Caco-2 (cell line): Measurements from ENCODE around the gene ATP6AP2. TPM values are rescaled to one million over a fixed set of nuclear protein-coding genes. Genes with fewer than 3 reads are reported as not detected.
"Not testable (repeated sequence)": the region's sequence is repeated elsewhere in the genome, so short reads cannot be mapped to it uniquely, and the experiment has no call there.

Experiments used
- BruUV-seq: library from RNA; stranded (reverse); fragments of 400-500 nt; replicated peaks from 2 replicates; lab custom pipeline; 2021; lab: Mats Ljungman, UMichigan
- CTCF ChIA-PET: fragments of 300-600 bp; sonication (Branson Sonifier 250); formaldehyde crosslinking; loops from one replicate; lab custom pipeline; 2022; ENCODE audit warnings: antibody characterized with exemption; lab: Charles Lee
- POLR2A ChIA-PET: fragments of 300-600 bp; sonication (Branson Sonifier 250); formaldehyde crosslinking; loops from one replicate; lab custom pipeline; 2022; ENCODE audit warnings: antibody characterized with exemption; lab: Charles Lee
- DNase-seq, 2 experiments: peaks; one replicate each; pipeline versions ENCODE4 v3.0.0 to v3.0.0-alpha.2; 2020 to 2022
- H3K27me3 ChIP-seq: replicated peaks from 2 replicates; pipeline ENCODE4 v1.6.0; 2011; ENCODE audit warnings: low read length; ENCODE audit not compliant: control insufficient read depth, insufficient read depth
- H3K36me3 ChIP-seq: 2 replicates; pipeline ENCODE4 v1.5.1; 2011; ENCODE audit warnings: low read length; ENCODE audit not compliant: control insufficient read depth, insufficient read depth
- H3K4me1 ChIP-seq: fragments of 250-450 bp; sonication (Bioruptor Pico); 2 replicates; pipeline ENCODE4 v1.5.1; 2020; ENCODE audit warnings: mild to moderate bottlenecking
- H3K4me3 ChIP-seq: 2 replicates; pipeline ENCODE4 v1.5.1; 2011; ENCODE audit warnings: low read depth, mild to moderate bottlenecking, control low read depth, low read length
- H3K9me3 ChIP-seq: fragments of 250-450 bp; sonication (Bioruptor Pico); 2 replicates; pipeline ENCODE4 v1.5.1; 2020; ENCODE audit warnings: mild to moderate bottlenecking, moderate library complexity
- H3K27ac Mint-ChIP-seq: one replicate; pipeline ENCODE4 v1.8.0; 2022; ENCODE audit warnings: mixed read lengths; ENCODE audit not compliant: unreplicated experiment
- H3K27me3 Mint-ChIP-seq: one replicate; pipeline ENCODE4 v1.8.0; 2022; ENCODE audit warnings: mixed read lengths; ENCODE audit not compliant: insufficient read depth, unreplicated experiment
- H3K36me3 Mint-ChIP-seq: one replicate; pipeline ENCODE4 v1.8.0; 2022; ENCODE audit warnings: mild to moderate bottlenecking, mixed read lengths; ENCODE audit not compliant: insufficient read depth, unreplicated experiment
- H3K4me1 Mint-ChIP-seq: one replicate; pipeline ENCODE4 v1.8.0; 2022; ENCODE audit warnings: low read depth, mixed read lengths; ENCODE audit not compliant: unreplicated experiment
- H3K4me3 Mint-ChIP-seq: one replicate; pipeline ENCODE4 v1.8.0; 2022; ENCODE audit warnings: mild to moderate bottlenecking, moderate library complexity, mixed read lengths; ENCODE audit not compliant: unreplicated experiment
- H3K9me3 Mint-ChIP-seq: one replicate; pipeline ENCODE4 v1.8.0; 2022; ENCODE audit warnings: mixed read lengths; ENCODE audit not compliant: unreplicated experiment
- intact Hi-C: fragments of 100-400 bp; cut with micrococcal nuclease; formaldehyde crosslinking; loops from one replicate; pipeline ENCODE4 v1.10.0; 2022; ENCODE audit not compliant: unreplicated experiment
- total RNA-seq: library from RNA; stranded (reverse); gene quantifications from 2 replicates; pipeline ENCODE4 v1.2.3, GENCODE V29; 2022
- TF ChIP-seq, protein P1 (sequence below), 2 experiments: fragments of 200-600 bp in 1 of 2; IDR thresholded peaks; 1 replicate in 1 of 2; 2 replicates in 1 of 2; pipeline versions ENCODE4 v1.5.1 to v1.8.0; 2011 to 2022; ENCODE audit warnings: antibody characterized with exemption in 1 of 2, control low read depth in 1 of 2, inconsistent platforms in 1 of 2, low read depth in 1 of 2, low read length in 1 of 2, mild to moderate bottlenecking in 1 of 2, moderate library complexity in 1 of 2; ENCODE audit not compliant: insufficient read depth in 1 of 2, severe bottlenecking in 1 of 2, unreplicated experiment in 1 of 2

The ATP6AP2 gene
- total RNA-seq, 1 experiment from 2014 or later = 90.0 TPM

DNA sequence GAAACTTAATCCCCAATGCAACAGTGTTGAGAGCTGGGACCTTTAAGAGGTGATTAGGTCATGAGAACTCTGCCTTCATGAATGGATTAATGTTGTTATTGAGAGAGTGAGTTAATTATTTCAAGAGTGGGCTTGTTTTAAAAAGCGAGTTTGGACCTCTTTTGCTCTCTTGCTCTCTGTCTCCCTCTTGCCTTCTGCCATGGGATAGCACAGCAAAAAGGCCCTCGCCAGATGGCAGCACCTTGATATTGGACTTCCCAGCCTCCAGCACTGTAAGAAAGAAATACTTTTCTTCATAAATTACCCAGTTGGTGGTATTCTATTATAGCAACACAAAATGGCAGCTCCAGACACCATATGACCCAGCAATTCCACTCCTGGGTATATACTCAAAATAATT is 7.0 kb upstream of the ATP6AP2 start:
- H3K27ac Mint-ChIP-seq = no peak overlapping the region

DNA sequence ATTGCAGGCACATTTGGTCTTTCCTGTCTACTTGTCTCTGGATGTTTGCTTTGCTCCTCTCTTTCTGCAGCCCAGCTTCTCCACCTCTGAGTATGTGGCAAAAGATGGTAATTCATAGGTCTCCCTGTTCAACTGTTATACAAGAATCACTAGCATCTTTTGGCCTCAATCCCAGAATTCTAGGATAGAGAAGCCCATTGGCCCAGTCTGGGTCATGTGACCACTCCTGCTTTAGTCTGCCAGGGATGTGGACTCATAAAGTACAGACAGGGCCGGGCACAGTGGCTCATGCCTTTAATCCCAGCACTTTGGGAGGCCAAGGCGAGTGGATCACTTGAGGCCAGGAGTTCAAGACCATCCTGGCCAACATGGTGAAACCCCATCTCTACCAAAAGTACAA is 5.4 kb upstream of the ATP6AP2 start:
- H3K27ac Mint-ChIP-seq, H3K4me1 Mint-ChIP-seq, H3K9me3 ChIP-seq, H3K27me3 ChIP-seq, H3K4me1 ChIP-seq, intact Hi-C loops, H3K9me3 Mint-ChIP-seq, H3K4me3 ChIP-seq, H3K4me3 Mint-ChIP-seq, BruUV-seq, H3K36me3 ChIP-seq, DNase-seq, H3K27me3 Mint-ChIP-seq, H3K36me3 Mint-ChIP-seq: not testable (repeated sequence)
- CTCF ChIA-PET = interaction anchor here (0.6 kb wide), 1 partner anchor 628 kb away, joined by 5 read pairs; no protein-coding TSS in a partner anchor
- POLR2A ChIA-PET = interaction anchor here (0.6 kb wide), 1 partner anchor 426 kb away, joined by 6 read pairs; no protein-coding TSS in a partner anchor

More for the DNA sequence above, 7.0 kb upstream of the ATP6AP2 start:
- H3K4me1 Mint-ChIP-seq = no peaks in the 10 kb centered on the region
- Histone ChIP-seq H3K27me3 (no peaks in the 10 kb centered on the region), H3K9me3 (no peaks in the 10 kb centered on the region), H3K4me1 (no peaks in the 10 kb centered on the region), H3K4me3 (no peak overlapping the region), H3K36me3 (no peaks in the 10 kb centered on the region)
- intact Hi-C loops = no loop called here
- no peaks in the 10 kb centered on the region for H3K9me3 Mint-ChIP-seq
- no peak overlapping the region for H3K4me3 Mint-ChIP-seq
- TF ChIP-seq, protein P1, sequence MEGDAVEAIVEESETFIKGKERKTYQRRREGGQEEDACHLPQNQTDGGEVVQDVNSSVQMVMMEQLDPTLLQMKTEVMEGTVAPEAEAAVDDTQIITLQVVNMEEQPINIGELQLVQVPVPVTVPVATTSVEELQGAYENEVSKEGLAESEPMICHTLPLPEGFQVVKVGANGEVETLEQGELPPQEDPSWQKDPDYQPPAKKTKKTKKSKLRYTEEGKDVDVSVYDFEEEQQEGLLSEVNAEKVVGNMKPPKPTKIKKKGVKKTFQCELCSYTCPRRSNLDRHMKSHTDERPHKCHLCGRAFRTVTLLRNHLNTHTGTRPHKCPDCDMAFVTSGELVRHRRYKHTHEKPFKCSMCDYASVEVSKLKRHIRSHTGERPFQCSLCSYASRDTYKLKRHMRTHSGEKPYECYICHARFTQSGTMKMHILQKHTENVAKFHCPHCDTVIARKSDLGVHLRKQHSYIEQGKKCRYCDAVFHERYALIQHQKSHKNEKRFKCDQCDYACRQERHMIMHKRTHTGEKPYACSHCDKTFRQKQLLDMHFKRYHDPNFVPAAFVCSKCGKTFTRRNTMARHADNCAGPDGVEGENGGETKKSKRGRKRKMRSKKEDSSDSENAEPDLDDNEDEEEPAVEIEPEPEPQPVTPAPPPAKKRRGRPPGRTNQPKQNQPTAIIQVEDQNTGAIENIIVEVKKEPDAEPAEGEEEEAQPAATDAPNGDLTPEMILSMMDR (IDR thresholded peaks at IDR 0.05; ENCODE audit: insufficient read depth in 1 of 2, low read depth in 1 of 2, low read length in 1 of 2, severe bottlenecking in 1 of 2, unreplicated experiment in 1 of 2) = peak; percentile 25 to 71
- peak in 1 of 2 experiments; percentile 30 for DNase-seq
- no peaks in the 10 kb centered on the region for H3K27me3 Mint-ChIP-seq
- H3K36me3 Mint-ChIP-seq = no peaks in the 10 kb centered on the region
- POLR2A ChIA-PET = no interaction called here
- CTCF ChIA-PET = interaction anchor here (0.5 kb wide), 1 partner anchor 543 kb away, joined by 4 read pairs; no protein-coding TSS in a partner anchor
- BruUV-seq = no TSS peak

DNA sequence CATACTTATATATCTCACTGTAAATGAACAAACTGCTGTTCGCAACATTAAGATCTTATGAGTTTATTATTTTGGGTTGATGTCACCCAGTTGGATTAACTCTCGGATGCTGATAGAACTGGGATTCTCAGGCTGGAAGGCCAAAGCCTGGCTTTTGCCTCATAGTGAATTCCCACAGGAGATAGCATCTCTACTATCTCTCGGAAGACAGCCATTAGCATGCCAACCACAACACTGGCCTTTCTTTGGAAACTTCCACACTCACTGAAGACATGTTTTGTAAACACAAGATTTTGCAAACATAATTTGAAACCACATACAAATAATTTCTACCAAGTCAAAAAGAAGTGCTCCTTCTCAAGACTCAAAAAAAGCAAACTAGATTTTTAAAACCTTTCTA is 4.5 kb upstream of the ATP6AP2 start:
- no peak for DNase-seq
- Mint-ChIP-seq H3K27ac (no peak overlapping the region), H3K9me3 (no peaks in the 10 kb centered on the region), H3K4me3 (no peak overlapping the region), H3K27me3 (no peaks in the 10 kb centered on the region), H3K36me3 (peaks cover 7% of the 10 kb centered on the region), H3K4me1 (no peaks in the 10 kb centered on the region)
- no peaks in the 10 kb centered on the region for H3K27me3 ChIP-seq
- intact Hi-C loops = no loop called here
- no TSS peak for BruUV-seq
- H3K9me3 ChIP-seq = no peaks in the 10 kb centered on the region
- CTCF ChIA-PET = interaction anchor here (0.6 kb wide), 1 partner anchor 85 kb away, joined by 6 read pairs; no protein-coding TSS in a partner anchor
- POLR2A ChIA-PET = no interaction called here
- no peak overlapping the region for H3K4me3 ChIP-seq
- no peaks in the 10 kb centered on the region for H3K4me1 ChIP-seq
- no peaks in the 10 kb centered on the region for H3K36me3 ChIP-seq
- TF ChIP-seq, protein P1 (IDR thresholded peaks at IDR 0.05; ENCODE audit: insufficient read depth in 1 of 2, low read depth in 1 of 2, low read length in 1 of 2, severe bottlenecking in 1 of 2, unreplicated experiment in 1 of 2) = no peak
